Right kidney (tissue), 1 donor: ENCODE results near the gene CGNL1.
A peak's percentile ranks its signal among the peaks of the same experiment; 100 is the strongest.

Experiments used
- DNase-seq: peaks from one replicate; pipeline ENCODE4 v3.0.0-alpha.2; 2016

Gene CGNL1

GRCh38 chr15:57500256-57500655, 124.0 kb downstream of the CGNL1 start:
- no peak for DNase-seq

GRCh38 chr15:57500979-57501576, 124.8 kb downstream of the CGNL1 start:
- no peak for DNase-seq

- DNase-seq = no peak
Observed at GRCh38 chr15:57502116-57502515, 125.8 kb downstream of the CGNL1 start.

- no peak for DNase-seq
Observed at GRCh38 chr15:57503051-57503702, 126.9 kb downstream of the CGNL1 start.

GRCh38 chr15:57503911-57504598, 127.8 kb downstream of the CGNL1 start:
- peak; percentile 6 for DNase-seq

- DNase-seq = no peak
Observed at GRCh38 chr15:57504599-57504940, 128.3 kb downstream of the CGNL1 start.

- DNase-seq = no peak
Observed at GRCh38 chr15:57505056-57505715, 128.9 kb downstream of the CGNL1 start.

GRCh38 chr15:57505949-57506391, 129.7 kb downstream of the CGNL1 start:
- DNase-seq = peak; percentile 56

- no peak for DNase-seq
Observed at GRCh38 chr15:57506422-57506821, 130.1 kb downstream of the CGNL1 start.

- no peak for DNase-seq
Observed at GRCh38 chr15:57507111-57507510, 130.8 kb downstream of the CGNL1 start.

- peak; percentile 65 for DNase-seq
Observed at GRCh38 chr15:57509126-57509525, 132.8 kb downstream of the CGNL1 start.

- DNase-seq = no peak
Observed at GRCh38 chr15:57509965-57510364, 133.7 kb downstream of the CGNL1 start.

GRCh38 chr15:57510647-57511046, 134.3 kb downstream of the CGNL1 start:
- peak; percentile 47 for DNase-seq

GRCh38 chr15:57516327-57517029, 140.2 kb downstream of the CGNL1 start:
- DNase-seq = no peak

GRCh38 chr15:57517030-57517671, 140.8 kb downstream of the CGNL1 start:
- DNase-seq = no peak

GRCh38 chr15:57518779-57519405, 142.6 kb downstream of the CGNL1 start:
- DNase-seq = no peak

- no peak for DNase-seq
Observed at GRCh38 chr15:57519806-57520205, 143.5 kb downstream of the CGNL1 start.

- no peak for DNase-seq
Observed at GRCh38 chr15:57521503-57521902, 145.2 kb downstream of the CGNL1 start.

GRCh38 chr15:57522148-57522547, 145.8 kb downstream of the CGNL1 start:
- DNase-seq = no peak

- no peak for DNase-seq
Observed at GRCh38 chr15:57525581-57525980, 149.3 kb downstream of the CGNL1 start.

GRCh38 chr15:57526076-57526475, 149.8 kb downstream of the CGNL1 start:
- no peak for DNase-seq

- no peak for DNase-seq
Observed at GRCh38 chr15:57526615-57527014, 150.3 kb downstream of the CGNL1 start.
